GM12892 (cell line): ENCODE data around the gene HAVCR2.

Experiments
- POLR2A ChIP-seq: IDR thresholded peaks from 2 replicates; pipeline ENCODE4 v1.6.1; 2011; ENCODE audit warnings: low read depth, low read length, control low read depth
- POLR2AphosphoS5 ChIP-seq: IDR thresholded peaks from 2 replicates; pipeline ENCODE4 v1.6.1; 2011; ENCODE audit warnings: low read depth, low read length, control low read depth
- TAF1 ChIP-seq: IDR thresholded peaks from 2 replicates; pipeline ENCODE4 v1.6.1; 2011; ENCODE audit warnings: low read depth, mild to moderate bottlenecking, control low read depth, low read length, borderline replicate concordance

GRCh38 chr5:157076558-157076957 lies 32.3 kb downstream of the HAVCR2 start:
- TF ChIP-seq POLR2A (no peak), POLR2AphosphoS5 (no peak), TAF1 (no peak)
